GM21717 (cell line): ENCODE results near the gene CARD16.
"Not testable (repeated sequence)": the region's sequence is repeated elsewhere in the genome, so short reads cannot be mapped to it uniquely, and the experiment has no call there.

ENCODE experiments used
- ATAC-seq: cut with Tn5 transposase; IDR thresholded peaks from one replicate; pipeline ENCODE4 v1.9.1; 2021; ENCODE audit warnings: mild to moderate bottlenecking, moderate library complexity; ENCODE audit not compliant: unreplicated experiment

The CARD16 gene

DNA sequence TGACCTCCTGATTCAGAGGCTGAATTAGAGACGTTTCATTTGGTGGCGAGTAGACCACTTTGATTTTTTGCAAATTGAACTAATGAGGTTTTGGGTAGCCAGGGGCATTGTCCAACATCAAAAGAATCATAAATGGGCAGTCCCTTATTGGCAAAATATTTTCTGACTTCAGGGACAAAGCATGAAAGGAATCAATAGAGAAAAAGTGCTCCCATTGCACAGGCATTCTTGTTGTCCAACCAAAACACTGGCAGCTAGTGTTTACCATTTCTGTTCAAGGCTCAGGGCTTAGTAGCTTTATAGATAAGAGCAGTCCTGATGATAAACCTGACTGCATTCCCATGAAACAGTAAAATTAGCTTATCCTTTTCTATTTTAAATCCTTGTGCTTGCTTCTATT lies 6.4 kb upstream of the CARD16 start:
- no peak for ATAC-seq

- no peak for ATAC-seq
These were observed 4.3 kb upstream of the CARD16 start for GRCh38 chr11:105049481-105049880.

- no peak for ATAC-seq
These were observed 1.9 kb upstream of the CARD16 start for GRCh38 chr11:105046898-105047579.

DNA sequence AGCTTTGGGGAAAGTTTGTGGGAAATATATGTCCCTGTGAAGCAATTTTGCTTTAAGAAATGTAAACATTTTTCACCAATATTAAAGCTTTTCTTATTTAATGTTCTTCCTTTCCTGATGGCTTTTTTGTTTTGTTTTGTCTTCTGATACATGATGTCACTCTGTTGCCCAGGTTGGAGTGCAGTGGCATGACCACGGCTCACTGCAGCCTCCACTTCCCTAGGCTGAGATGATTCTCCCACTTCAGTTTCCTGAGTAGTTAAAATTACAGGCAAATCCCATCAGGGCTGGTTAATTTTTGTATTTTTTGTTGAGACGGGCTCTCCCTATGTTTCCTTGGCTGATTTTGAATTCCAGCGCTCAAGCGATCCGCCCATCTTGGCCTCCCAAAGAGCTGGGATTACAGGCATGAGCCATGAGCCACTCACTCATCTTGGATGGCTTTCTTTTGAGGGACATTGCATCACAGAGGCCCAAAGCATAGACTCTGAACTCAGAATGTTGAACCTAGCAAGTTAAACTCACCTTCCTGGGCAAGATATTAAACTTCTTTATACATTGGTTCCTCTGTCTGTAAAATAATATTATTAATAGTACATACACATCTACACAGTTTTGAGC lies 651 bp upstream of the CARD16 start:
- no peak for ATAC-seq

- ATAC-seq = no peak
These were observed 3.0 kb downstream of the CARD16 start for GRCh38 chr11:105042178-105042577.

DNA sequence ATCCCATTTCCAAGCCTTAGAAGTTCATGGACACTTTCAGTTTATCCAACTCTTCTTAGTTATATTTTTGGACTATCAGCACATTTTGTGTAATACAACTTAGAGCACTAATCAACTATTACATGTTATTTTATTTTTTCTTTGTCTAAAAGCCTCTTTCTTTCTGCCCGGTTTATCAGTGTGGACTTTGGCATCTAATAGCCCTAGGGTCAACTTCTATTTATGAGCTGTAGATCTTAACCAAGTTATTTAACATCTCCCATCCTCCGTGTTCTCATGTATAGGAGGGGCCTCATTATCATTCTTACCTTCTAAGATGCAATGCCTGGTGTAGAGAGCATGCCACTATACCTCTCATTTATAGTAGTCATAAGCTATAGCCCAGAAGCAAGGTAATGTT lies 4.4 kb downstream of the CARD16 start:
- no peak for ATAC-seq

DNA sequence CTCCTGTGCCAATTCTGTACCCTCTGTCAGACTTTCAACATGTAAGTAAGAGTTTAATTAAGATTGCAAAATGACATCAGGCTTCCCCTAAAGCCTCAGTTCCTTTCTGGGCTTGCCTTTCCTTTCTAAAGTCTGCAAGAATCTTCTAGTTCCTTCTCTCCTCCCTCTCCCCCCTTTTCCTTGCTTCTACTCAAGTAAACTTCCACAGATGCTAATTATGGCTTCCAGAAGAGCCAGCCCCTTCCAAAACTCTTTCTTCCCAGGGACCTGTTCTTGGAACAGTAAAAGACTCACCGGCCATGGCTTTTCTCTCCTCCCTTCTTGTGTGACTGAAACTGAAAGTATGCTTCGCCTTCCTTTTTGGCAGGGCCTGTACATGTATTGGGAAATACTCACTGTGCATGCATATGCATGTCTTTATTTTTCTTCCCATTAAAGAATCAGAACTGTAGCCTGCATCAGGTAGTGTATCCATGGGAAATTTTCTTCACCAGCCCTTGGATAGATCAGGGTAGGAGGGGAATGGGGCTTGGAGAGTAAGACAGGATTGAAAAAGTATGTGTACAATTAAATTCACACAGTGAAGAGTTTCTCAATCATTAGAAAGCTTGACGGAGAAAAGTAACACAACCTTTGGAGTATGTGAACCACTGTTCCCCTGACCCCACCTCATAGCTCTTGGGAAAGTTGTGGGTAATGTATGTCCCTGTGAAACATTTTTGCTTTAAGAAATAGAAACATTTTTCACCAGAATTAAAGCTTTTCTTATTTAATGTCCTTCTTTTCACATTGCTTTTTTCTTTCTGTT lies 10.1 kb downstream of the CARD16 start, which contains the start of gene CASP1:
Gene CASP1, minus strand, starts transcription at position 332 of the 808 bp plus-strand sequence. Its CDS starts 31 bp downstream, at position 301.
- peak; percentile 99 for ATAC-seq

- not testable (repeated sequence) for ATAC-seq
These were observed 10.7 kb downstream of the CARD16 start for GRCh38 chr11:105034388-105034787.

DNA sequence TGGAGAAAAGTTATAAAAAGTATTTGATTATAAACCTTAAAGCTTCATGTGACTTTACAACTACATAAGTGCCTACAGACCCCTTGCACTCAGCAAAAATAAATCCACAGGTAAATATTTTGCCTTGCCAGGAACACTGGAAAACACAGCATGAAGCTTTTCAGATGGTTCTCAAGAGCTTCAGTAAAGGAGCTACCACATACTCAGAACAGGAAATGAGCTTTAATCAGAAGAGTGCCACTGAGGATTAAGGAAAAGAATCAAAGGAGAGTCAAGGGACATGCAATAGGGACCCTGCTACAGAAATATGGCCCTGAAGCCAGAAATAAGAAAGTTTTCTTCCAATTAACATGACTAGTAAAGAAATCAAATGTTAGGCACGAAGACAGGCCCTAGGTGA lies 11.4 kb downstream of the CARD16 start:
- ATAC-seq = no peak

DNA sequence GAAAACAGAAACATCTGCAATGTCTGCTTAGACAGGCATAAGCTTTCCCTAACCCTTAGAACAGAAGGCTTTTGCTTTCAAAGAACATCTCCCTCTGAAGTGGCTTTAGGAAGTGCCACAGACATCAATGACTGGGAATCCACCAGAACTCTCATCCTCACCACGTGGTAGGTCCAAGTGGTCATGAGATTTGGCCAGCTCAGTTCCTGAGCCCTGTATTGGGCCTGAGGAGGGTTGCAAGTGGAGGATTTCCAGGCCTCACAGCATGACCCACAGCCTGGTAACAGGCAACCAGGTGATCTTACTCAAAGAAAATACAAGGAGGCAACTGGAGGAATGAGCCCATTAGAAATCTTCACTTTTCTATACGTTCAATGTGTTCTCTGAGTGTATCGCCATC lies 11.8 kb downstream of the CARD16 start:
- ATAC-seq = no peak

DNA sequence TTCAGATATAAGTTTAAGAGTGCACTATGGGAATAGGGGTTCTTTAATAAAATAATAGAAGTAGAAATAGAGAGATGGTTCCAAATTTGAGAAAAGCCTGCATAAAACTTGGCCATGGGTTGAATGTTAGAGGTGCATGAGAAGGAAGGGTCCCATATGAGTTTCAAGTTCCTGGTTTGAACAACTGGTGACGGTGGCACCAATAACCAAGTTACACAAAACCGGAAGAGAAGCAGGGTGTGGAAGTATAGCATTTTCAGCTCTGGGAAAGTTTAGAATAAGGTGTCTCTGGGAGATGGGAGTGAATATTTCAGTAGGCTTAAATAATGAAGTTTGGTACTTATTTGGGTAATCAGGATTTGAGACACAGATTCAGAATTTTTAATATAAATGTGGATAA lies 12.6 kb downstream of the CARD16 start:
- no peak for ATAC-seq

- no peak for ATAC-seq
These were observed 17.5 kb downstream of the CARD16 start for GRCh38 chr11:105027678-105028077.

GRCh38 chr11:105024394-105024793 lies 20.7 kb downstream of the CARD16 start:
- ATAC-seq = no peak

DNA sequence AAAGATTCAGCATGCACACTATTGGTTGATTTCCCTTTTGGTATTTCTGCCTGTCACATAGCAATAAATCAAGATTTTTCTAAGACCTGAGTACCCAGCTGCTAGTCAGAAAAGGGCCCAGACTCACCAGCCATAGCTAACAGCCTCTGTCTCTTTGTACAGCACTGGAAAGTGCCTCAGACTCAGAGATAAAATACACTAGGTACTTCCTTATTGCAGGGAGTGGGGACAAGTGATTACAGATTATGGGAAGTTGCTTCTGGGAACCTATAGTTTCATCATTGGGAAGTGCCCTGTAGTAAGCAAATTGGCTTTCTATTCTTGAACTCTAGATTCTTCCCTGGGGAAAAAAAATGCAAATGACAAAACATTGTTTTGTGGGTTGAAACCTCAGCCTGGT lies 22.1 kb downstream of the CARD16 start, which contains the start of gene CASP5:
Gene CASP5, minus strand, starts transcription at position 166 of the 400 bp plus-strand sequence. Its CDS starts 32 bp downstream, at position 134.
- no peak for ATAC-seq

DNA sequence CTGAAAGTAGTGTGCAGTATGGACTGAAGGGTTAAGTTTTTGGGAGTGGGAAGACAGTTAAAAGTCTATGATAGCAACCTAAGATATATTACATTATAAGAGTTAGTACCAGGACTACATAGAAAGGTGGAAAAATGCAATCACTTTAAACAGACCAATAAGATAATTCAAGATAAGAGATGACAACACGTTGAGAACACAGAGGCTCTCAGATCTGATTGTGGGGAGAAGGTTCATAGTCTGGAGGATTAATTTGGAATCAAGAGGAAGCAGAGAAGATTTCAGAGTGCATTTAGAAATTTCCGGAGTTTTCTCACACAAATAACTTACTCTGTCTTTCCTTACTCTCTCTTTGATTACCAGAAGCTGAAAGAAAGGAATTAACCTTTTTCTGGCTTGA lies 22.6 kb downstream of the CARD16 start:
- ATAC-seq = no peak

DNA sequence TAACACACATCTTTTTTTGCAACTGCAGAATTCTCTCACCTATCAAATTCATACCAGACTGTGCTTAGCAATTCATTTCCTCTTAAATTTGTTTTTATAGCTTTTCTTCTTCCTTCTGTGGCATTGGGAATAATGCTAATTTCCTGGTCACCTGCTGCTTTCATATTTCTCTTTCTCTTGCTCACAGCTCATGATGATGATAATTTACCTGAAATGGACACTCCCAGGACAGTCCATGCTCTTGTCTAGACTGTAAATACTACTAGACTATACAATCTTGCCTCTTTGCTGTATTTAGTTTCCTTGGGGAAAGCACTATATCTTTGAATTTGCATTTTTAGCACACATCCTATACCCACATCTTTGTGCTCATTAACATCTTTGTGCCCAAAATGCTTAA lies 37.7 kb downstream of the CARD16 start:
- ATAC-seq = no peak

DNA sequence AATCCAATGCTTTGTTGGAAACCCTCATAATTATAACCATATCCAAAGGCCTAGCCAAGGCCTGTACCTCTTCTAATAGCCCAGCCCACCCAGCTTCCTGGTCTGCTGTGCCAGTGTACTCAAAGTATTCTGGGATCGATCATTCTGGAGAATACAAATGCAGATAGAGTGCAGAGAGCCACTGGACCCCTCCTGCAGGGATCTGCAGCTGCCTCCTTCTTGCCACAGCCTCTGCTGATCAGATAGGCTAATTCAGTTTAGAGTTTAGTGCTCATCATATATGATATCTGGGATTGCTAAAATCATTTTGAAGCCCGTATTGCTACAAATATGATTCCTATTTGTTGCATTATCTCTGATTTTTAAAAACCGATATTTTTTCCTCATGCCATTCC lies 39.7 kb downstream of the CARD16 start:
- ATAC-seq = no peak

- no peak for ATAC-seq
These were observed 41.1 kb downstream of the CARD16 start for GRCh38 chr11:105004021-105004420.

GRCh38 chr11:105003151-105003550 lies 42.0 kb downstream of the CARD16 start:
- ATAC-seq = no peak

DNA sequence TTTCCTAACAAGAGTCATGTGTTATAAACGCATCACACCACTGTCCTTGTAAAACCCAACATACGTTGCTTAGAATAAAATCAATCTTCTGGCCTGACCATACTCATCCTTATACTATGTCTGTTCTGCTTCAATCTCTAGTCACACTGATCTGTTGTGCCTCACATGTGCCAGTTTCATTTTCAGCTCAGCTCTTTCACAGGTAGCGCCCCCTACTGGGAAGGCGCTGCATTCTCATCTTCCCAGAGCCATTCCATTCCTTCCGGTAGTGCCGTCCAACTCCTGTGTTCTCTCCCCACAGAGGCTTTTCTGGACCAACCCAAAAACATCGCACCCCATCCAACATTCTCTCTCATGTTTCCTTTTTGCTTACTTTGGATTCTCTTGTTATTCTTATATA lies 44.3 kb downstream of the CARD16 start:
- peak; percentile 91 for ATAC-seq

DNA sequence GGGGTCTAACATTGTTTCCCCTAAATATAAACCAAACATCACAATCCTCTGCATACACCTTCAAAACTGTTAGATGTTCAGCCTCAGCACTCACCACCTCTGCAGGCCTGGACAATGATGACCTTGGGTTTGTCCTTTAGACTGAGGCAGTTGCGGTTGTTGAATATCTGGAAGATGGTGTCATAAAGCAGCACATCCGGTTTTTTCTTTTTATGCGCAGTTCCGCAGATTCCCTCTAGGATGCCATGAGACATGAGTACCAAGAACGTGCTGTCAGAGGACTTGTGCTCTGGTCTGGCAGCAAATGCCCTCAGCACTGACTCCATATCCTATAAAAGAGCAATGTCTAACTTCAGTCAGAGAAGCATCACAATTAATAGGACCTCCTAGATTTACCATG lies 45.0 kb downstream of the CARD16 start:
- ATAC-seq = no peak

- no peak for ATAC-seq
These were observed 45.4 kb downstream of the CARD16 start for GRCh38 chr11:104999721-105000120.
